Left hindlimb (tissue), 1 donor: ENCODE measurements around the gene TRAPPC6A.
"Not testable (repeated sequence)": the region's sequence is repeated elsewhere in the genome, so short reads cannot be mapped to it uniquely, and the experiment has no call there.

ENCODE experiments used
- DNase-seq: peaks from one replicate; pipeline ENCODE4 v3.0.0-alpha.2; 2018

Gene TRAPPC6A

GRCh38 chr19:45125975-45126493, 52.0 kb downstream of the TRAPPC6A start:
- DNase-seq, result no peak

DNA sequence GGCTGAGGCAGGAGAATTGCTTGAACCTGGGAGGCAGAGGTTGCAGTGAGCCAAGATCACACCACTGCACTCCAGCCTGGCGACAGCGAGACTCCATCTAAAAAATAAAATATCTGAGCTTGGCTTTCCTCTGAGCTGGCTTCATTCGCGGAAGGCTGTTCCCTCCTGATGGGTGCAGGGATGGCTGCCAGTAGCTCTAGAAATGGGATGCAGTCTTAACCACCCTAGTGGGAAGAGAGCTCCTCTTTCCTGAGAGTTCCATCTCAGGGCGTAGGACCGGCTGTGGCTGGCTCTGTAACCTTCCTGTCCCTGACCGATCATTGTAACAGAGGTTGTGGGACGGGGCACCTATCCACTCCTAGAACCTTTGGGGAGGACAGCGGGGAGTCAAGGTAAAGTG, 52.7 kb downstream of the TRAPPC6A start:
- no peak for DNase-seq

GRCh38 chr19:45124021-45124420, 54.0 kb downstream of the TRAPPC6A start:
- no peak for DNase-seq

- DNase-seq, result no peak
Observed at GRCh38 chr19:45123440-45123850, 54.6 kb downstream of the TRAPPC6A start.

DNA sequence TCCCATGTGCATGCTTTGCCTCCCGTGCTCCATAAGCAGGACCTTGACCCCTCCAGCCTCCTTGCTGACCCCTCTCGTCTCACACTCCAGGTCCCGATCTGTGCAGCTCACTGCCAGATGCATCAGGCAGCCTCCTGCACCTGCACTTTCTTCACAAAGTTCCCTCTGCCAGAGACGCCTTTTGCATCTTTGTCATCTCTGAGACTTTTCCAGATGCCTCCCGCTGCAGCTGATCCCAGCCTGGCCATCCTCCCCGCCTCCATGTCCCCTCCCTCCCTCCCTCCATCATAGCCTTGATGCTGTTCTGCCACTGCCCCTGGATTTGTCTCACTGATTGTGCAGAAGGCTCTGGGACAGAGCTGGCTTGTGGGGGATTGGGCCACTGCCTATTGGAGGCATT, 55.2 kb downstream of the TRAPPC6A start:
- DNase-seq, result no peak

- DNase-seq, result no peak
Observed at GRCh38 chr19:45121827-45122345, 56.2 kb downstream of the TRAPPC6A start.

- DNase-seq, result no peak
Observed at GRCh38 chr19:45119582-45119981, 58.5 kb downstream of the TRAPPC6A start.

- DNase-seq, result not testable (repeated sequence)
Observed at GRCh38 chr19:45118591-45119355, 59.3 kb downstream of the TRAPPC6A start.

GRCh38 chr19:45118106-45118505, 59.9 kb downstream of the TRAPPC6A start:
- DNase-seq, result no peak

- no peak for DNase-seq
Observed at GRCh38 chr19:45117671-45118070, 60.4 kb downstream of the TRAPPC6A start.

DNA sequence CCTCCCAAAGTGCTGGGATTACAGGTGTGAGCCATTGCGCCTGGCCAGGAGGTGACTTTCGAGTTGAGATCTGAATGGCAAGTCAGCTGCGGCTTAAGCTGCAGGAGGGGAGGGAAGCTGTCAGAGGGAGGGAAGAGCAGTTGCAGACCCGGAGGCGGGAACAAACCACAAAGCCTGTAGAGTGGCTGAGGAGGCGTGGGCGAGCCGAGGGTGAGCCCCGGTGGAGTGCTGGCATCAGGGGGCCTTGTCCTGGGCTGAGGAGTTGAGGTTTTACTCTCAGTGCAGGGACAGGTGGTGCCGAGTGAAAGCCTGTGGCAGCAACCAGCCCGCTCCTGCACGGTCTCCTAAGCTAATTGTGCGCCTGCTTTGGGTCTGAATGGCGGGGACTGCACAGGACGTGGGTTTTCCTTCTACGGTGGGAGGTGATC, 60.9 kb downstream of the TRAPPC6A start:
- DNase-seq, result no peak

DNA sequence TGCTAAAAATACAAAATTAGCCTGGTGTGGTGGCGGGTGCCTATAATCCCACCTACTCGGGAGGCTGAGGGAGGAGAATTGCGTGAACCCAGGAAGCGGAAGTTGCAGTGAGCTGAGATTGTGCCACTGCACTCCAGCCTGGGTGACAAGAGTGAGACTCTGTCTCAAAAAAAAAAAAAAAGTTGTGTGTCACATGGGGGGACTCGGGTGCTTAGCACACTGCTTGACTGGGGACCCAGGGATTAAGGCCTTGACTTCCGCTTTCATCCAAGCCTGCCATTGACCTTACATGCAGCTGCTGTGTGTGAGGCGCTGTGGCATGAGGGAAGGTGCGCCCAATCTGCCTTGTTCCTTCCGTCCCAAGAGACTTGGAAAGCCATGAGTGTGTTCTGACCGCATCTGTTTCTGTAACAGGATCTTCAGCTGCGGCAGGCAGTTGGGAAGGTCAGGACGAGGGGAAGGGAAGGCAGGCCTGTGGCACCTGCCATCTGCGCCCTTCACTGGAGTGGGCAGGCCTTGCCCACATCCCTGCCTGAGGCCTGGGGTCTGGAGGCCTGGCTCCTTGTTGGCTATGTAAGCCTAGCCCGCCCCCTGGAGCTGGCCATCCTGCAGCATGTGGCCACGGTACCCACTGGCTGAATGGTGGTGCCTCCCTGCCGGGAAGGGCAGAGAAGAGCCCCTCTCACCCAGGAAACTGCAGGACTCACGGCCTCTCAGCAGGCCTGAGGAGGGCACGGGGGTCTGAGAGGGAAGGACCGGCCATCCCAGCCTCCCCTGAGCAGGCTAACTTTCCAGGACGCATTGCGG, 62.0 kb downstream of the TRAPPC6A start:
- no peak for DNase-seq

GRCh38 chr19:45114116-45114515, 63.9 kb downstream of the TRAPPC6A start:
- no peak for DNase-seq

DNA sequence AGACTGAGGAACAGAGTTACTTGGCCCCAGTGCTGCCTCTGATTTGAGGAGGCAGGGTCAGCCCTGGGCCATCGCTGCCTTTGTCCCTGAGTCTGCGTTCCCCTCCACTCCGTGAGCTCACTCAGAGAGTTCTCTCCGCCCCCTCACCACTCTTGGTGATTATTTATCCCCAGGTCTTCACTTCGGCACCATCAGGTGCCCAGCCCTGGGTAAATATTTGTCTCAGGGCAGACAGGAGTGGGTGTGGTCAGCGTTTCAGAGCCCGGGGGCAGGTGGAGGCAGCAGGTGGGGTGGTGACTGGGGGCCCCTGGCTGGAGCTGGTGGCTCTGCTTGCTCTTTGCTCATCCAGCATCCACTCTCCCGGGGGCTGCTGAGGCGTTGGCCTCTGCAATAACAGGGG, 64.4 kb downstream of the TRAPPC6A start:
- no peak for DNase-seq
